Suprapubic skin (tissue), 4 donors: ENCODE results near the gene COL4A5. TPM values are rescaled to one million over a fixed set of nuclear protein-coding genes. Genes with fewer than 3 reads are reported as not detected.

Experiments used
- DNase-seq, 2 donors: peaks; one replicate each; pipeline ENCODE4 v3.0.0-alpha.2; 2019; ENCODE audit warnings: low spot score in 2 of 2
- H3K27ac ChIP-seq: fragments of 200-600 bp; sonication (generic); one replicate; pipeline ENCODE4 v1.5.1; 2019
- H3K27me3 ChIP-seq: fragments of 200-600 bp; sonication (generic); one replicate; pipeline ENCODE4 v1.5.1; 2019
- H3K36me3 ChIP-seq: fragments of 200-600 bp; sonication (generic); one replicate; pipeline ENCODE4 v1.5.1; 2019
- H3K4me1 ChIP-seq: fragments of 200-600 bp; sonication (generic); one replicate; pipeline ENCODE4 v1.5.1; 2019
- H3K4me3 ChIP-seq: fragments of 200-600 bp; sonication (generic); one replicate; pipeline ENCODE4 v1.5.1; 2019; ENCODE audit warnings: mild to moderate bottlenecking
- H3K9me3 ChIP-seq: fragments of 200-600 bp; sonication (generic); one replicate; pipeline ENCODE4 v1.5.1; 2019
- EP300 ChIP-seq: sonication (generic); formaldehyde crosslinking; IDR thresholded peaks from one replicate; pipeline ENCODE4 v1.6.1; 2017; ENCODE audit warnings: antibody characterized with exemption
- POLR2A ChIP-seq, 2 donors: fragments of 450-650 bp; IDR thresholded peaks; one replicate each; pipeline ENCODE4 v1.6.1; 2017; ENCODE audit warnings: antibody characterized with exemption in 2 of 2, mild to moderate bottlenecking in 2 of 2, moderate library complexity in 2 of 2
- POLR2AphosphoS5 ChIP-seq, 3 donors: sonication (generic); formaldehyde crosslinking; IDR thresholded peaks; one replicate each; pipeline ENCODE4 v1.6.1; 2017; ENCODE audit warnings: antibody characterized with exemption in 3 of 3
- WGBS: methylation state at CpG from one replicate; pipeline ENCODE4 v1.1.5; 2018; 5-methylcytosine and 5-hydroxymethylcytosine counted together
- total RNA-seq, 4 donors: library from RNA; depleted of rRNA; stranded (reverse); fragments of >200 nt; gene quantifications; one replicate each; pipeline ENCODE4 v1.1.0, GENCODE V29; 2016
- TF ChIP-seq, protein P1 (sequence below), 2 donors: fragments of 200-600 bp in 1 of 2; fragments of 450-650 bp in 1 of 2; sonication (generic) in 1 of 2; IDR thresholded peaks; one replicate each; pipeline ENCODE4 v1.5.1; 2016 to 2019; ENCODE audit warnings: antibody characterized with exemption in 2 of 2, mild to moderate bottlenecking in 1 of 2, moderate library complexity in 1 of 2

COL4A5 gene
- total RNA-seq, 4 donors from 2014 or later, result 52.3 to 151 (median 60.2) TPM

DNA sequence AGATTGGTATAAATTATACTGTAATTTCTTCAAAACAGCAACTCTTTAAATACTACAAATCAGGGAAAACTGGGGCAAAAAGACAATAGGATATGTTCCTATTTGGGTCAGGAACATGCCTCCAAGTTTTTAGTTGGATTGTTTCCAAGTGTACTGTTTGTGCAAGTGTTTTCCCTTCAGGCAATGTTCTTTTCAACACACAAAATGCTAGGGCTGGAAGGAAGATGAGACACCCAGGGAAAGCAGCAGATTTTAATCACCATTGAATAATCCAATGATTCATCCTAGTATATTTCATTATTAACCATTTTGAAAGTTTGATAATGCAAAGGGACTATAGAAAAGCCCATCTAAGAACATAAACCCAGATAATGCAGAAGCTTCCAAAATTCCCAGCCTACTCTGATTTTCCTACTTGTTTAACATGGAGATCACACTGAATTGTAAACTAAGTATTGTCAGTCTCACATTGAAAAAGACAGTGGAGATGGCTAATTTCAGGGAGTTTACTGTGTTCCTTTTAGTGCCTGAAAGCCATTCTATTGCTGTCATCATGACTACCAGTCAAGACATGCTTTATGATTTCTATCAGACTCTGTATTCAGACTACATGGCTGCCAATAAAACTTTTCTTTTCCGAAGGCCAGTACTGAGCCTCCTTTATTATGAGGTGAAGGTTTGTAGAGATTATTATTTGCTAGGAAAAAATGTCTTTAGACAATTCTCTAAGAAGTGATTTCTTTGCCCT, 40.0 kb upstream of the COL4A5 start:
- H3K27ac ChIP-seq, result no peak overlapping the region
- WGBS, result 39% methylated on average over 1 of the region's 1 CpG

DNA sequence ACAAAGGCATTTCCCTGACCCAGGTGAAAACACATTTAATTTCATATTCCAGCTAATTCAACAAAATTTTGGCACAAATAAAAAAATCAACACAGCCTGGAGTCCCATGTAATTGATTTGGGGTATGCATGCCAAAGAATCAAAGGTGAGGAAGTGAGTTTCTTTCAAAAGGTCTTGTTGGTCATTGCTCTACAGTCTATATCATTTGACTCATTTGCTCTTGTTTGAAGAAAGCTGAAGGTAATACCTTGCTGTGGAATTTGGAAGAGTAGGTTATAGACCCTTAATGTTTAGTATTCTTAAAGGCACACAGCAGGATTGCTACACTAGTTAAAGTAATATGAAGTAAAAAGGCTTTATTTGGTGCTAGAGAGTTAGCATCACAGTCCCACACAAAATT, 26.9 kb upstream of the COL4A5 start:
- no peaks in the 10 kb centered on the region for H3K27me3 ChIP-seq
- no peak for DNase-seq
- H3K9me3 ChIP-seq, result no peaks in the 10 kb centered on the region
- H3K4me3 ChIP-seq, result no peak overlapping the region
- TF ChIP-seq, protein P1, sequence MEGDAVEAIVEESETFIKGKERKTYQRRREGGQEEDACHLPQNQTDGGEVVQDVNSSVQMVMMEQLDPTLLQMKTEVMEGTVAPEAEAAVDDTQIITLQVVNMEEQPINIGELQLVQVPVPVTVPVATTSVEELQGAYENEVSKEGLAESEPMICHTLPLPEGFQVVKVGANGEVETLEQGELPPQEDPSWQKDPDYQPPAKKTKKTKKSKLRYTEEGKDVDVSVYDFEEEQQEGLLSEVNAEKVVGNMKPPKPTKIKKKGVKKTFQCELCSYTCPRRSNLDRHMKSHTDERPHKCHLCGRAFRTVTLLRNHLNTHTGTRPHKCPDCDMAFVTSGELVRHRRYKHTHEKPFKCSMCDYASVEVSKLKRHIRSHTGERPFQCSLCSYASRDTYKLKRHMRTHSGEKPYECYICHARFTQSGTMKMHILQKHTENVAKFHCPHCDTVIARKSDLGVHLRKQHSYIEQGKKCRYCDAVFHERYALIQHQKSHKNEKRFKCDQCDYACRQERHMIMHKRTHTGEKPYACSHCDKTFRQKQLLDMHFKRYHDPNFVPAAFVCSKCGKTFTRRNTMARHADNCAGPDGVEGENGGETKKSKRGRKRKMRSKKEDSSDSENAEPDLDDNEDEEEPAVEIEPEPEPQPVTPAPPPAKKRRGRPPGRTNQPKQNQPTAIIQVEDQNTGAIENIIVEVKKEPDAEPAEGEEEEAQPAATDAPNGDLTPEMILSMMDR (IDR thresholded peaks at IDR 0.05), result no peak
- TF ChIP-seq POLR2AphosphoS5 (IDR thresholded peaks at IDR 0.05) (no peak), EP300 (no peak), POLR2A (IDR thresholded peaks at IDR 0.05) (no peak)
- H3K36me3 ChIP-seq, result no peaks in the 10 kb centered on the region
- no peaks in the 10 kb centered on the region for H3K4me1 ChIP-seq
- no peak overlapping the region for H3K27ac ChIP-seq

More for the DNA sequence above, 40.0 kb upstream of the COL4A5 start:
- Histone ChIP-seq H3K4me1 (no peaks in the 10 kb centered on the region), H3K36me3 (no peaks in the 10 kb centered on the region), H3K27me3 (no peaks in the 10 kb centered on the region), H3K4me3 (no peak overlapping the region), H3K9me3 (no peaks in the 10 kb centered on the region)
- DNase-seq, result no peak
- TF ChIP-seq POLR2AphosphoS5 (IDR thresholded peaks at IDR 0.05) (no peak), EP300 (no peak), POLR2A (IDR thresholded peaks at IDR 0.05) (no peak)
- TF ChIP-seq, protein P1 (IDR thresholded peaks at IDR 0.05), result no peak

DNA sequence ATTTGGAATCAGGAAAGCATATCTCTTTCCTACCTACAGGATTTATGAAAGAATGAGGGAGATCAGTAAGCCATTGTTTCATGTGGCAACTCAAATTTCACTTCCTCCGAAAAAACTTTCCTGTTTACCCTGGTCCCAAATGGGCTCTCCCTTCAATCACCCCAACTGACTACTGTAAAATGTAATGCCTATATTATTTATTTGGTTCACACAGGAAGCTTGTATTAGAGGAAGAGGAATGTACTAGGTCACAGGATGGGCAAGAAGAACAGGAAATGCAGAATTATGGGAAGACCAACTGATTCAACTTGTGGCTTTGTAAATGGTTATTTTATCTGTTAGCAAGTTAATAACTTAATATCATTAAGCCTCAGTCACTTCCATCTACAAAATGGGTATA, 24.5 kb upstream of the COL4A5 start:
- Histone ChIP-seq H3K27me3 (no peaks in the 10 kb centered on the region), H3K4me3 (no peak overlapping the region)
- 73% methylated on average over 1 of the region's 1 CpG for WGBS

DNA sequence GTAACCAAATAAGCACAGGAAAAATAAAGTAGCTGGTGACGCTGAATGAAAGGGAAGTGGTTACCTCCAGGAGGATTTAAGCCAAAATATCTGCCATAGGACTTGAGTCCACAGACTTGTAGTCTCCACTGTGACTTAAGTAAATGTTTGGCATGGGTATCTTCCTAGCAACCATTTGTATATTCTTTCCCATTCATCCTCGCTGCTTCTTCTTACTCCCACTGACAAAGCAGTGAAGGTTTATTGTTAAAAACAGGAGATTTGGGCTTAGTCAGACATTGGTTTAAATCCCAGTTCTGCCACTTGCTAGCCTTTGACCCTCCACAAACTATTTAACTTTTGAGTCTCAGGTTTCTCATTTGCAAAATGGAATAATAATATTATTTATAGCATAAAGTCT, 23.7 kb upstream of the COL4A5 start:
- H3K36me3 ChIP-seq, result no peaks in the 10 kb centered on the region
- TF ChIP-seq, protein P1 (IDR thresholded peaks at IDR 0.05), result no peak
- no peak for TF ChIP-seq POLR2AphosphoS5 (IDR thresholded peaks at IDR 0.05)
- no peak for TF ChIP-seq POLR2A (IDR thresholded peaks at IDR 0.05)
- no peak for TF ChIP-seq EP300
- H3K9me3 ChIP-seq, result no peaks in the 10 kb centered on the region
- H3K27me3 ChIP-seq, result no peaks in the 10 kb centered on the region
- no peak overlapping the region for H3K27ac ChIP-seq
- H3K4me3 ChIP-seq, result no peak overlapping the region
- DNase-seq, result no peak
- WGBS, result 49% methylated on average over 2 of the region's 2 CpGs
- no peaks in the 10 kb centered on the region for H3K4me1 ChIP-seq

More for the DNA sequence above, 24.5 kb upstream of the COL4A5 start:
- no peak for DNase-seq
- no peaks in the 10 kb centered on the region for H3K36me3 ChIP-seq
- H3K27ac ChIP-seq, result no peak overlapping the region
- no peaks in the 10 kb centered on the region for H3K4me1 ChIP-seq
- no peaks in the 10 kb centered on the region for H3K9me3 ChIP-seq
- no peak for TF ChIP-seq EP300
- no peak for TF ChIP-seq POLR2AphosphoS5 (IDR thresholded peaks at IDR 0.05)
- no peak for TF ChIP-seq POLR2A (IDR thresholded peaks at IDR 0.05)
- TF ChIP-seq, protein P1 (IDR thresholded peaks at IDR 0.05), result no peak

DNA sequence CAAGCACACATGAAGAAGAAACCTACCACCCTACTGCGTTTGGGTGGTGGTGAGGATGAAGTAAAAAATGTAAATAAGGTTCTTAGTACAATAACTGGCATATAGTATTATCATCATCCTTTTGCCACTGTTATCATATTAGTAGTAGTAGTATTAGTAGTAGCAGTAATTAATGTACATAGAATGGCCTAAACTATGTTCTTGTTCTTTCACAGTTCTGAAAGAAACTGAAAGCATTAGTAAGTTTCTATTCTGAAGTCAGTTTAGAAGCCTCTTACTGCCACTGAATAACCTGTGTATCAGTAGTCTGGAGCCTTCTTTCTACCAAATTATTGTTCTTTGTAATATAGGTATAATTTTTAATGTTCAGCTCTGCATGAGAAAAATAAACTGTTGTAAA, 22.4 kb upstream of the COL4A5 start:
- H3K4me1 ChIP-seq, result no peaks in the 10 kb centered on the region
- no peak for DNase-seq
- H3K27ac ChIP-seq, result no peak overlapping the region
- no peaks in the 10 kb centered on the region for H3K27me3 ChIP-seq
- H3K36me3 ChIP-seq, result no peaks in the 10 kb centered on the region
- H3K9me3 ChIP-seq, result no peaks in the 10 kb centered on the region
- no peak overlapping the region for H3K4me3 ChIP-seq
- WGBS, result 48% methylated on average over 1 of the region's 1 CpG
- no peak for TF ChIP-seq POLR2A (IDR thresholded peaks at IDR 0.05)
- no peak for TF ChIP-seq POLR2AphosphoS5 (IDR thresholded peaks at IDR 0.05)
- no peak for TF ChIP-seq EP300
- TF ChIP-seq, protein P1 (IDR thresholded peaks at IDR 0.05), result no peak
